GM21786 (cell line): ENCODE measurements around the gene GIPC2.
"Not testable (repeated sequence)": the region's sequence is repeated elsewhere in the genome, so short reads cannot be mapped to it uniquely, and the experiment has no call there.

Experiments used
- ATAC-seq: cut with Tn5 transposase; IDR thresholded peaks from one replicate; pipeline ENCODE4 v1.9.1; 2021; ENCODE audit not compliant: unreplicated experiment

GIPC2 gene

GRCh38 chr1:78064886-78065285 lies 19.1 kb downstream of the GIPC2 start:
- not testable (repeated sequence) for ATAC-seq

- ATAC-seq: no peak
Measured at GRCh38 chr1:78068681-78069283, 23.0 kb downstream of the GIPC2 start.

- ATAC-seq: no peak
Measured at GRCh38 chr1:78069784-78070183, 24.0 kb downstream of the GIPC2 start.

- ATAC-seq: no peak
Measured at GRCh38 chr1:78070210-78070609, 24.4 kb downstream of the GIPC2 start.

- no peak for ATAC-seq
Measured at GRCh38 chr1:78070758-78071157, 25.0 kb downstream of the GIPC2 start.

GRCh38 chr1:78071696-78072095 lies 25.9 kb downstream of the GIPC2 start:
- no peak for ATAC-seq

GRCh38 chr1:78072216-78072615 lies 26.4 kb downstream of the GIPC2 start:
- ATAC-seq: no peak

- no peak for ATAC-seq
Measured at GRCh38 chr1:78073441-78073840, 27.7 kb downstream of the GIPC2 start.

- no peak for ATAC-seq
Measured at GRCh38 chr1:78075621-78076020, 29.9 kb downstream of the GIPC2 start.

- ATAC-seq: no peak
Measured at GRCh38 chr1:78078358-78078757, 32.6 kb downstream of the GIPC2 start.

GRCh38 chr1:78079580-78079979 lies 33.8 kb downstream of the GIPC2 start:
- ATAC-seq: no peak

GRCh38 chr1:78080767-78081166 lies 35.0 kb downstream of the GIPC2 start:
- ATAC-seq: no peak

GRCh38 chr1:78081980-78082860 lies 36.5 kb downstream of the GIPC2 start:
- no peak for ATAC-seq

- not testable (repeated sequence) for ATAC-seq
Measured at GRCh38 chr1:78084639-78085038, 38.9 kb downstream of the GIPC2 start.

GRCh38 chr1:78086697-78087096 lies 40.9 kb downstream of the GIPC2 start:
- no peak for ATAC-seq

- no peak for ATAC-seq
Measured at GRCh38 chr1:78088015-78088414, 42.2 kb downstream of the GIPC2 start.

GRCh38 chr1:78088486-78088885 lies 42.7 kb downstream of the GIPC2 start:
- no peak for ATAC-seq

- ATAC-seq: no peak
Measured at GRCh38 chr1:78089010-78089409, 43.2 kb downstream of the GIPC2 start.

GRCh38 chr1:78090472-78091133 lies 44.8 kb downstream of the GIPC2 start:
- ATAC-seq: no peak

- no peak for ATAC-seq
Measured at GRCh38 chr1:78091215-78091813, 45.5 kb downstream of the GIPC2 start.

GRCh38 chr1:78091886-78092285 lies 46.1 kb downstream of the GIPC2 start:
- no peak for ATAC-seq

GRCh38 chr1:78092643-78093042 lies 46.9 kb downstream of the GIPC2 start:
- no peak for ATAC-seq
